NOMO-1 treated with DMSO at 0.1 percent for 48 hours (cell line): Measurements from ENCODE around the gene MTA2.
A peak's percentile ranks its signal among the peaks of the same experiment; 100 is the strongest.

Experiments
- DNase-seq: peaks from one replicate; lab custom pipeline; 2025; ENCODE audit not compliant: unreplicated experiment; lab: John Stamatoyannopoulos, UW

Gene MTA2

DNA sequence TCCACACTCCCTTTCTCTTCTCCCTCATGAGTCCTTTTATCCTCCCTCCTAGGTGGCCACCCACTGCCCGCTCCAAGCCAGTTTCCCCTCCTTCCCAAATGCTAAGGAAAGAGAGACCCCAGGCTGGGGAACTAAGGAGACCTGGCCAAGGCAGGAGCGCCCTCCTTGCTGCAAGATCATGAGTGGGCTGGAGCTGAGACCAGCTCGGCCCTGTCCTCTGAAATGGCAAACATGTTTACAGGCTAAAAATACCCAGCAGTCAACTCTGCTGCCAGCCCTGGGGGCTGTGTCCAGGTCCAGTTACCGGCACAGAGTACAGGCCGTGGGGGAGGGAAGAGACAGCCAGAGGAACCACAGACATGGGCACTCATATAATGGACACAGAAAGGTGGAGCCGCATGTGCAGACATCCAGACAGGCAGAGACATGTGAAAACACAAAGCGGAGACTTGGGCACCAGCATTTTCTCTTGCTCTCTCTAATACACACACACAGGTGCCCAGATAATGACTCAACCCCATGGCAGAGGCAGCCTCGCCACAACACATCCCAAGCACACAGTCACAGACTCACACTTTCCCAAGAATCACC, 53.9 kb downstream of the MTA2 start:
- no peak for DNase-seq

DNA sequence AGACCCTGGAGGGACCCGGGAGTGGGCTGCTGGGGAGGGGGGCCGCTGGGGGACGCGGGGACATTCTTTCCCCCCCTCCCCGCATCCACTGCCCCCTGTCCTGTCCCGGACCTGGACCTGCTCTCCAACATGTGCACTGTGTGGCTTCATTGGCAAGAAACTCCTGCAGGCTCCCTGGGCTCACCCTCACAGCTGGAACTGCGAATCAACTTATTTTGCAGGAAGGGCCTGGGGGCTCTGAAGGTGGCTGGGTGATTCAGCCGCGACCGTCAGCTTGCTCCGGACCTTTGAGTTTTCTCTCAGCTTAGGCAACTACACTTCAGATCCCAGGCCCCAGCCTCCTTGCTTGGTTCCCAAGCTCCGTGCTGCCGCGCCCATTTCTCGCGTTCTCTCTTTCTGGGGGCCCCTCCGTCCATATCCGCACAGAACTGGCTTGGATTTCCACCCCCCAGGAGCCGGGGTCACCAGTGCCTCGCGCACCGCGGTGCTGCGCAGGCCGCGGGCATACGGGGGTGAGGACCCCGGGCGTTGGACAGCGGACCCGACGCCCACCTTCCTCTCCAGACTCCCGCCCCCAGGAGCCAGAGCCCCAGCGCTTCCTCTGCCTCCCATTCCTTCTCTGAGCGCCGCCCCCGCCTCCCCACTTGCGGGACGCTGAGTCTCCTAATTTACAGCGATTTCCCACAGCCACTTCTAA, 54.6 kb downstream of the MTA2 start:
- no peak for DNase-seq

DNA sequence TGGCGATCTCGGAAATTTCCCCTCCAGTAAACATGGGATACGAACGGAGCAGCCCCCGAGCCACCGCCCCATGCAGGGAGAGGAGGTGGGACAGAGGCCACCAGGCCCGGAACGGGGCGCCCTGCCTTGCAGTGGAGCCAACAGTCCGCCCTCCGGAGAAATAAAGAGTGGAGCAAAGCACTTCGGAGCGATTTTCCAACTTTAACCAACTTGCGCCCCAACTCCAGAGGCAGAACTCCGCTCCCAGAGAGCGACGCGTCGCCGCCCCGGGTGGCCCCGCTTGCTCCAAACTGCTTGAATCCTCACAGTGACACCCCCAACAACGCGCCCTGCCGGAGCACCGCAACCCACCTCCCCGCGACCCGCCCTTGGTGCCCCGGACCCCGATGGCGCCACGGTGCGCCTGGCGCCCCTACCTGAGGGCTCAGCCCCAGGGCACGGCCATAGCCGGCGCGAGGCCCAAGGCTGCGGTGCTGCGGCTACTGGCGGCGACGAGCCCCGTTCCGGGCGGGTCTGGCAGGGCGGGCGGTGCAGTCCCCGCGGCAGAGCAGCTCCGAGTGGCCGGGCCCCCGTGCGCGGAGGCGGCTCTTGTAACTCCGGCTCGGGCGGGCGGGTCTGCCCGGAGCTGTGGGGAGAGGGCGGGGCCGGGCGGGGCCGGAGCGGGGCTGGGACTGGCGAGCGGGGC, 55.3 kb downstream of the MTA2 start, which contains the start of gene AHNAK:
AHNAK (minus strand) TSS at position 563 of the 685 bp plus-strand sequence. CDS start 10,708 bp downstream, outside the sequence.
- peak; percentile 58 for DNase-seq

DNA sequence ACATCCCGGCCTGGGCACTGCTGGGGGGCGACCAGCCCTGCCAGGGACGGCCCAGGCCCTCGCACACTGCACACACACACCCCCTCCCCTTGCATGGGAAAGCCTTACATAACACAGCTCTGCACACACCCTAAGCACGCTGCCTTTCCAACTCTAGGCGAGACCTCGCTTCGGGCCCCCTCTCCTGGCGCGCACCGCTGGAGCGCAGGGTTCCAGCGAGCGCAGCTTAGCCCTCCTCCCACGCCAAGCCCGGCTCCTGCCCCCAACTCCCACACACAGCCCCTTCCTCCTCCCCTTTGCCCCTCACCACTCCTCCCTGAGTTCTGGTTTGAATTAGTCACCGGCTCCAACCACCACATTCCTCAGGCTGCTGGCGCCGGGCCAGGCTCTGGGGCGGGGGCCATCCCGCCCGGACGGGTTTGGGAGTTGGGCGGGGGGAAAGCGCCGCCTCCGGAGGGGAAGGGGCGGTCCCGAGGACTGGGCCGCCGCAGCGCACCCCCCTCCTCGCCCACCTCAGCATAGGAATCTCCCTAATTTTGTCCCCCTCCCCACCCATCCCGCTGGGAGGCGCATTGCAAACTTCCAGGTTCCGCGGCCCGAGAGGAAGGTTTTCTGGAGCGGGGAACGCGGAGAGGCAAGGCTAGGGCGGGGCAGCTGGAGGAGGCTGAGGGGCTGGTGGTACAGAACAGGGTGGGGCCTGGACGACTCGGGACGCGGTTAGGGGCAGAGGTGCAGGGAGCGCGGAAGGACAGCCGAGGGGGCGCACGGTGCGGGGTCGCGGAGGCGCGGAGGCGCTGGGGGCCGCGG, 56.0 kb downstream of the MTA2 start:
- peak; percentile 52 for DNase-seq

DNA sequence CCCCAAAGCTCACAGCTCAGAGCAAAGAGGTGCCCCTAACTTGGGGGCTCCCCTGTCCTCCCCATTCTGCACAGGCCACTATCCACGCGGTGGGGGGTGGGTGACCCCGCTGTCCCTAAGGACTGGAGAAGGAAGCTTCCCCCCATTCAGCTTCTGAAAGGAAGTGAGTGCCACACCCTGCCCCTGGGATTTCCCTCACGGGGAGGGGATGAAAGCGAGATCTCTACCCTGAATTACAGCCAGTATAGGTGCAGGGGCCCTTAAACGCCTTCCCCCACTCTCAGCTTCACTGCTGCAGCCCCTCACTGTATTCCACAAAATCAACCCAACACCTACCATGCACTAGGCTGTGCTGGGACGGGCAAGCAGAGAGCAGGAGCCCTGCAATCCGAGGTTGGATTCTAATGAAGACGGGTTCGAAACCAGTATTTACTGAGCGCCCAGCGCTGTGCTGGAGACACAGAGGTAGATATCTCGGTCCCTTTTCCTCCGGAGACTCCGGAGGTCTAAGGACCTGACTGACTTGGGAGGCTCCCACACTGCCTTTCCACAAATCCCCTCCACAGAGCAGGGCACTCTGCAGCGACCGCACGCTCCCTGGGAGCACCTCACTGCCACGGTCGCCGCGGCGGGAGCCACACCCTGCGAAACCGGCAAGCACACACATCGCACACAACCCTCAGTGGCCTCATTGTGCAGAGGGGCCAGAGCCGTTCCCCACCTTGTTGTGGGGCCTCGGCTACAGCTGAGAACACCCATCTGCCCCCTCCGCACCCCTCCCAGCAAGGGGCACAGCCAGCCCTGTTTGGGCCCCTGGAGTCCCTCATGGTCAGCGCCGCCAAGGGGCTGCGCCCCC, 56.9 kb downstream of the MTA2 start:
- peak; percentile 19 for DNase-seq

DNA sequence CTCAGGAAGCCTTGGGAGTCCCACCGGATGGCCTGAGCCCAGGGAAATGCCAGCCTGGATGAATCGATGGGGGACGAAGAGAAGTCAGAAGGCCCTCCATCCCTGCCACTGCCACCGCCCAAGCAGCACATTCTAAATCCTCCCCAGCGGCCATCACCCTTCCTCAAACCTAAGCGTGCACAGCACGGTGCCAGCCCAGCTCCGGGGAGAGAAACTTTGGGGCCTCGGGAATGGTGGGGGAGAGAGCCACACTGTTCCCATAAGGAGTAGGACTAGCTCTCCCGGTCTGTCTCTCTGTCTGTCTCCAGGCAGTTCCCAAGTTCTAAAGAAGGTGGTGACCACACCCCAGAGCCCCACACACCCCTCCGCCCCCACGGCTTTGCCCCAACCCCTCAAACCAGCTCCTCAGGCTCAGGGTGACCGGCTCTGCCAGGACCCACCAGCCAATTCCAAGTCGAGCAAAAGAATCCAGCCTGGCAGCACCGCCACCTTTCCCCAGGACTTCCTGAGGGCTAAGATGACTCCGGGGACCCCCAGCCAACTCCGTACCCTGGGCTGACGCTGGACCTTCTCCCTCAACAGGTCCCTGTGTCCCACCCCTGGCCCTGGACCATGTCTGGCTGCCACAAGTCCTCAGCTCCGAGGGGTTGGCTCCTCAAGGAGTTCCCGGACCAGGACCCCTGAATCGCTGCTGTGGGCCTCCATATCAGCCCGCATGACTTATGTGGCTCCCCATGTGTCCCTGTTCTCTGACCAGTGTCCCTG, 57.8 kb downstream of the MTA2 start:
- DNase-seq: no peak
